HG03432 (cell line): Measurements from ENCODE around the gene RDM1.

ENCODE experiments used
- ATAC-seq: cut with Tn5 transposase; IDR thresholded peaks from one replicate; pipeline ENCODE4 v1.9.1; 2021; ENCODE audit warnings: mild to moderate bottlenecking, moderate library complexity; ENCODE audit not compliant: unreplicated experiment

RDM1 gene

DNA sequence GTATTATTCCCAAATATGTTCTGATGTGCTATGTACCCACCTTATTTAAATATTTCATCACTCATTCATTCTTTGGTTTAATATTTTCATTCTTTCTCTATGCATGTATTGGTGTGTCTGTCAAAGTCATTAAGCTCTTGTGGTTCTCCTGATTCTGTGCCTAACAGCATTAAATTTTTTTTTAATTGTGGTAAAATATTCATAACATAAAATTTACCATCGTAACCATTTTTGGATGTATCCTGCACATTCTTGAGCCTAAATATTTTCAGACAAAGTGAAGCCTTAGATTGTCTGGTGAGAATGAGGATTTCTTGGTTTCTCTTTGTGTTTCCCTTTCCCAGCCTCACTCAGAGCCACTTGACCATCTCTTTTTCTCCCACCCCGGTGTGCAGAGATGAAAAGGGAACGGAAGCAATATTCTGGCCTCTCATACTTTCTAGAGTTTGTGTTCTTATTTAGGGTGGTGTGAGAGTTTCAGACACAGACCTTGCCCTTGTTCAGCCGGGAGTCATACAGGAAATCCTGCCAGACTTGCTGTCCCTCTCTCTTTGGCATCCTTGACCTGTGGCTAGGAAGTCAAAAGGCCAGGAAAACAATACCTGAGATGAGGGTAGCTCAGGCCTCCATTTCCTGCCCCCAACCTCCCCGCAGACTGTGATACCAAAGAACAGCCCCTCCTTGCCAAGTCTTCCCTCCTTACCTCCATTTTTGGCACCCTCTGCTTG, 55.3 kb downstream of the RDM1 start:
- no peak for ATAC-seq

DNA sequence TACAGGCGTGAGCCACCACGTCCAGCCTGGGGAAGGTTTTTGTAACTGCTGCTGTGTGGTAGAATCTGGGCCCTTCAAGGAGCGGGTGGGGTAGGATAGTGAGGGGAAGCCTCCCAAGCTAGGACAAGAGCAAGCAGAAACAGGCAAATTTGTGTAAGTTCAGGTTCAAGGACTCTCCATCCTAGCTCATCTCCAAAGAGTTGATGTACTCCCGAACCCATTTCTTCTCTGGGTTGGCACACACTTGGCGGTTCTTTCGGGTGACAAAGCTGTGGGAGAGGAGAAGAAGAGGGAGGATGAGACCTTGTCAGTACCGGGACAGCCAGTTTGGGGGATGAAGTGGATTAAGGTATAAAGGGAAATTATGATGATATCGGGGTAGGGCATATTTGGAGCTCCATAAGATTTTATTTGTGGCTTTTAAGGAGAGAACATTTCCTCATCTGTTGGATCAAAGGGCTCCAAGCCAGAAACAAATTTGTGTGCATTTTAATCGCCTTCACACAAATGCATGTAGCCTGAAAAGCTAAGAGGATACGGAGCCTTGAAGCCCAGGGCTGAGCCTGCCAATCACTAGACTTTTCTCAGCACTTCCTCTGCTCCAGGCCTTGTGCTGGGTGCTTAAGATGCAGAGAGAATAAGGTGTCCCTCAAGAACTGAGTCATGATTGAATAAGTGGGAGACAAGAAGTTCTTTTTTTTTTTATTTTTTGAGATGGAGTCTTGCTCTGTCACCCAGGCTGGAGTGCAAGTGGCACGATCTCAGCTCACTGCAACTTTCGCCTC, 58.2 kb downstream of the RDM1 start:
- no peak for ATAC-seq

DNA sequence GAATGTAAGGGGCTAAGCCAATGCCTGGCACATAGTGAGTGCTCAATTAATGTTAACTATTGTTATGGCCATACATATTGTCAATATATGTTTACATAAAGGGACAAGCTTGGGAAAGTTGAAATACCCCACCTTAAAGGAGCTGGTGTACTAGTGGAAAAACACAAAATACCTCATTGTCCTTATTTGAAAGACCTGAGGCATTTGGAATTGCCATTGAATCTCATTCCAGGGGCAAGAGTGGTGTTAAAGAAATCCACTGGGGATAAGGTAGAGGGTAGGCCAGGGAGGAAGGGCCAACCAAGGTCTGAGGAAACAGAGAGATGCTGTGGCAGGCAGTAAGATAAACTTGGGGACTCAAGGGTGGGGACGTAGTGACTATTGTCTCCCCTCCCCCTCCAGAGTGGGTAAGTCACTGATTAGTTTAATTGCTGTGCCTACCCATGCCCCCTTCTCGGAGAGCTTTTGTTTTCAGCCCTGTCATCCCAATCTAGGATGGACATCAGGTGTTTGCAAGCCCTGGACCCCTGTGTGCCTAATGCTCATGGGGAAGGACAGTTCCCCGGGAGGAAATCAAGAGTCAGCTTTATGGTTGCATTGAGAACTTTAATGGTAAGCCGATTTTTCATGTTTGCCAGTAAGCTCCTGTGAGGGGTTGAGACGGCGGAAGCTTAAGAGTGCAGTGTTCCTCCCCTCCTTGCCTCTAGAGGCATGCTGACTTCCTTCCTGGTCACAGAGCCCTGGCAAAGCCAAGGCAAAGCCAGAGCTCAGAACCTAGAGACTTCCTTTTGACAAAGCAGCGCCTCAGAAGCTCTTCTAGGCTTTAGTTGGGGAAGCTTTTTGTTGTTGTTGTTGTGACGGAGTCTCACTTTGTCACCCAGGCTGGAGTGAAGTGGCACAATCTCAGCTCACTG, 59.4 kb downstream of the RDM1 start:
- no peak for ATAC-seq

DNA sequence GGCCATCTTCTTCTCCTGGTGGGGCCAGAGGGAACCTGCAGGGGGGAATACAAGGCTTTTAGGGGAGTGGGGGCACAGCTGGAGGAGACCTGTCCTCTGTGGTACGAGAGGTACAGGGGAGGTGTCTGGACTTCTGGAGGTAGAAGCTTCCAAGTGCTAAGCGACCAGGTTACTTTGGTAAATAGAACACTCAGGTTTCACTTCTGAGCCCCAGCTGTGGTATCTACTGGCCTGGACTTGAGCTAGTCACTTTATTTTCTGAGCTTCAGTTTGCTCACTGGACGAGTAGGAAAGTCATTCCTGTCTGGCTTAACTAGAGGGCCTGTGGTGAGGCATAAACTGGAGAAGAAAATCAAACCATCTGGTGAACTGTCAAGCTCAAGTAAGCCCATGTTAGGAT, 61.8 kb downstream of the RDM1 start, which contains the start of gene HEATR9:
TSS of gene HEATR9 (minus strand) at position 155 of the 400 bp plus-strand sequence. CDS start at position 6, 149 bp downstream.
- no peak for ATAC-seq
